K562 (cell line): Measurements from ENCODE around the gene SETD5. TPM values are rescaled to one million over a fixed set of nuclear protein-coding genes. Genes with fewer than 3 reads are reported as not detected.

Source experiments
- BRD4 ChIP-seq: fragments of 200-600 bp; sonication (generic); IDR thresholded peaks from 2 replicates; pipeline ENCODE4 v1.6.1; 2017; ENCODE audit warnings: inconsistent platforms
- DDX20 ChIP-seq: fragments of 450-650 bp; IDR thresholded peaks from 2 replicates; pipeline ENCODE4 v1.6.1; 2016; ENCODE audit warnings: missing genetic modification characterization, low read depth, mild to moderate bottlenecking, missing compliant biosample characterization, moderate library complexity
- E2F3 ChIP-seq: fragments of 250-450 bp; sonication (Bioruptor Pico); IDR thresholded peaks from 2 replicates; pipeline ENCODE4 v1.4.0; 2020; ENCODE audit warnings: mild to moderate bottlenecking
- HDGF ChIP-seq: fragments of 450-650 bp; IDR thresholded peaks from 2 replicates; pipeline ENCODE4 v1.6.1; 2016
- KAT2B ChIP-seq: IDR thresholded peaks from one replicate; pipeline ENCODE4 v1.6.1; 2012; ENCODE audit warnings: low read depth, mild to moderate bottlenecking, control low read depth, inconsistent platforms, low read length, moderate library complexity
- MCM7 ChIP-seq, 2 experiments: fragments of 450-650 bp; IDR thresholded peaks; 2 replicates each; pipeline ENCODE4 v1.6.1; 2016 to 2018
- RBBP5 ChIP-seq: fragments of 200-600 bp; sonication (generic); IDR thresholded peaks from 2 replicates; pipeline ENCODE4 v1.6.1; 2012; ENCODE audit warnings: borderline replicate concordance, mild to moderate bottlenecking, low read length, control low read depth, inconsistent platforms; ENCODE audit not compliant: insufficient read depth, poor library complexity, severe bottlenecking
- TOE1 ChIP-seq, 2 experiments: fragments of 450-650 bp in 1 of 2; sonication (generic) in 1 of 2; formaldehyde crosslinking in 1 of 2; IDR thresholded peaks; 2 replicates each; pipeline versions ENCODE4 v1.7.1 to v1.8.0; 2016 to 2022; ENCODE audit warnings: borderline replicate concordance in 2 of 2, mild to moderate bottlenecking in 2 of 2, antibody characterized with exemption in 1 of 2, inconsistent platforms in 1 of 2, low read depth in 1 of 2, missing genetic modification reagents in 1 of 2, moderate library complexity in 1 of 2
- ZBTB7A ChIP-seq: IDR thresholded peaks from 2 replicates; pipeline ENCODE4 v1.6.1; 2011; ENCODE audit warnings: low read depth, mild to moderate bottlenecking, low read length, moderate library complexity, borderline replicate concordance; ENCODE audit not compliant: control insufficient read depth
- ZBTB8A ChIP-seq: fragments of 450-650 bp; IDR thresholded peaks from 2 replicates; pipeline ENCODE4 v1.6.1; 2018; ENCODE audit warnings: mild to moderate bottlenecking, moderate library complexity; ENCODE audit not compliant: partially characterized antibody
- ZFX ChIP-seq: sonication (generic); formaldehyde crosslinking; IDR thresholded peaks from 2 replicates; pipeline ENCODE4 v1.8.0; 2022; ENCODE audit warnings: mild to moderate bottlenecking, missing genetic modification reagents, moderate library complexity
- ZNF384 ChIP-seq: IDR thresholded peaks from 2 replicates; pipeline ENCODE4 v1.6.1; 2012; ENCODE audit warnings: low read depth, low read length, improper control_type of control experiment
- ZNF589 ChIP-seq: fragments of 200-800 bp; sonication (Bioruptor generic); IDR thresholded peaks from 2 replicates; pipeline ENCODE4 v1.6.1; 2016; ENCODE audit warnings: low read depth, missing genetic modification characterization, missing compliant biosample characterization
- polyA plus RNA-seq, 8 experiments: library from polyadenylated mRNA; depleted of rRNA in 4 of 8; stranded (reverse) in 5 of 8; unstranded in 3 of 8; fragments of >200 nt; fragmentation: Nextera tagmentation in 2 of 8; fragmentation: Illumina TruSeq in 1 of 8; extraction: Ambion mirVana in 2 of 8; extraction: Trizol in 1 of 8; gene quantifications; 2 replicates each; pipeline versions ENCODE4 v1.2.1 to v1.2.3, GENCODE V29; 2011 to 2014; ENCODE audit warnings: inconsistent platforms in 1 of 8, missing spikeins in 1 of 8
- total RNA-seq, 7 experiments: library from RNA; depleted of rRNA in 6 of 7; stranded (reverse); fragments of >200 nt in 6 of 7; fragmentation: Illumina TruSeq in 2 of 7; extraction: Trizol in 2 of 7; gene quantifications; 2 replicates each; pipeline versions ENCODE4 v1.2.1 to v1.2.3, GENCODE V29; 2011 to 2021; ENCODE audit warnings: low replicate concordance in 1 of 7
- TF ChIP-seq, protein P1 (sequence below): sonication (generic); formaldehyde crosslinking; IDR thresholded peaks from 2 replicates; pipeline ENCODE4 v1.8.0; 2023; ENCODE audit warnings: mild to moderate bottlenecking, missing genetic modification reagents
- TF ChIP-seq, protein P2 (sequence below): fragments of 200-800 bp; sonication (Bioruptor generic); IDR thresholded peaks from 2 replicates; pipeline ENCODE4 v1.6.1; 2017; ENCODE audit warnings: missing genetic modification characterization, missing compliant biosample characterization
- TF ChIP-seq, protein P3 (sequence below): fragments of 250-450 bp; sonication (Bioruptor Pico); IDR thresholded peaks from 2 replicates; pipeline ENCODE4 v1.9.0; 2021; ENCODE audit warnings: mild to moderate bottlenecking, inconsistent platforms
- TF ChIP-seq, protein P4 (sequence below): fragments of 250-450 bp; sonication (Bioruptor Pico); IDR thresholded peaks from 2 replicates; pipeline ENCODE4 v1.8.0; 2022; ENCODE audit warnings: moderate library complexity, mild to moderate bottlenecking, inconsistent platforms

The SETD5 gene
- total and polyA plus RNA-seq, 9 of the 15 experiments (the other 6 are each of a cell fraction or from before 2014, with no cell fraction given) = 20.8 to 135 (median 87.2) TPM

DNA sequence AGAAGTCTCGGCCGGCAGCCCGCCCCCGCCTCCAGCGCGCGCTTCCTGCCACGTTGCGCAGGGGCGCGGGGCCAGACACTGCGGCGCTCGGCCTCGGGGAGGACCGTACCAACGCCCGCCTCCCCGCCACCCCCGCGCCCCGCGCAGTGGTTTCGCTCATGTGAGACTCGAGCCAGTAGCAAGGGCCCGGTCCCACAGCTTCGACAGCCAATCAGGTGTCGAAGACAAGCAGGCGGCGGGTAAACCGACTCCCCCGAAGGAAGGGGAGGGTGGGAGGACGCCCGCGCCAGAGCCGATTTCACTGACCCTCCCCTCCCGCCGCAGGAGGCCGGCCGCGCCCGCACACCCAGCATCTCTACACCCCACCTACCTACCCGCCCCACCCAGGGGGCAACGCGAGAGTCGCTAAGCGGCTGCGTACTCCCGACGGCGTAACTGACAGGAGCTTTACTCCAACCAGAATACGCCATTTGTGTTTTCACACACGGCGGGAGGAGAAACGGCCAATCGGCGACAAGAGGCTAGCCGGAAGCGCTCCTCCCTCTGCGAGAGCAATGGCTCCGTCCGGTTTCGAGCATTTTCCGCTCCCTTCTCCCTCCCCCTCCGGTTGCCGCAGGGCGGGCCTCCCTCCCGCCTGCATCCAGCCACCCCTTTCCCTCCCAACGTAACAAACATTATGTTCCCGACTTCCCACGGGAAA, 633 bp upstream of the SETD5 start (continued):
- peak; percentile 61 for TF ChIP-seq RBBP5
- TF ChIP-seq MCM7 (IDR thresholded peaks at IDR 0.05) = no peak
- no peak for TF ChIP-seq HDGF
- TF ChIP-seq, protein P1, sequence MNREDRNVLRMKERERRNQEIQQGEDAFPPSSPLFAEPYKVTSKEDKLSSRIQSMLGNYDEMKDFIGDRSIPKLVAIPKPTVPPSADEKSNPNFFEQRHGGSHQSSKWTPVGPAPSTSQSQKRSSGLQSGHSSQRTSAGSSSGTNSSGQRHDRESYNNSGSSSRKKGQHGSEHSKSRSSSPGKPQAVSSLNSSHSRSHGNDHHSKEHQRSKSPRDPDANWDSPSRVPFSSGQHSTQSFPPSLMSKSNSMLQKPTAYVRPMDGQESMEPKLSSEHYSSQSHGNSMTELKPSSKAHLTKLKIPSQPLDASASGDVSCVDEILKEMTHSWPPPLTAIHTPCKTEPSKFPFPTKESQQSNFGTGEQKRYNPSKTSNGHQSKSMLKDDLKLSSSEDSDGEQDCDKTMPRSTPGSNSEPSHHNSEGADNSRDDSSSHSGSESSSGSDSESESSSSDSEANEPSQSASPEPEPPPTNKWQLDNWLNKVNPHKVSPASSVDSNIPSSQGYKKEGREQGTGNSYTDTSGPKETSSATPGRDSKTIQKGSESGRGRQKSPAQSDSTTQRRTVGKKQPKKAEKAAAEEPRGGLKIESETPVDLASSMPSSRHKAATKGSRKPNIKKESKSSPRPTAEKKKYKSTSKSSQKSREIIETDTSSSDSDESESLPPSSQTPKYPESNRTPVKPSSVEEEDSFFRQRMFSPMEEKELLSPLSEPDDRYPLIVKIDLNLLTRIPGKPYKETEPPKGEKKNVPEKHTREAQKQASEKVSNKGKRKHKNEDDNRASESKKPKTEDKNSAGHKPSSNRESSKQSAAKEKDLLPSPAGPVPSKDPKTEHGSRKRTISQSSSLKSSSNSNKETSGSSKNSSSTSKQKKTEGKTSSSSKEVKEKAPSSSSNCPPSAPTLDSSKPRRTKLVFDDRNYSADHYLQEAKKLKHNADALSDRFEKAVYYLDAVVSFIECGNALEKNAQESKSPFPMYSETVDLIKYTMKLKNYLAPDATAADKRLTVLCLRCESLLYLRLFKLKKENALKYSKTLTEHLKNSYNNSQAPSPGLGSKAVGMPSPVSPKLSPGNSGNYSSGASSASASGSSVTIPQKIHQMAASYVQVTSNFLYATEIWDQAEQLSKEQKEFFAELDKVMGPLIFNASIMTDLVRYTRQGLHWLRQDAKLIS (CRISPR knock-in tag) = peak; percentile 97
- peak; percentile 45 for TF ChIP-seq BRD4
- no peak for TF ChIP-seq KAT2B
- TF ChIP-seq ZBTB7A = peak; percentile 36; the same call in 1 of the 2 replicates
- 0 out of 2 replicates have a peak, but pooled peaks have one; percentile 39 for TF ChIP-seq E2F3 (CRISPR knock-in tag)
- TF ChIP-seq, protein P2, sequence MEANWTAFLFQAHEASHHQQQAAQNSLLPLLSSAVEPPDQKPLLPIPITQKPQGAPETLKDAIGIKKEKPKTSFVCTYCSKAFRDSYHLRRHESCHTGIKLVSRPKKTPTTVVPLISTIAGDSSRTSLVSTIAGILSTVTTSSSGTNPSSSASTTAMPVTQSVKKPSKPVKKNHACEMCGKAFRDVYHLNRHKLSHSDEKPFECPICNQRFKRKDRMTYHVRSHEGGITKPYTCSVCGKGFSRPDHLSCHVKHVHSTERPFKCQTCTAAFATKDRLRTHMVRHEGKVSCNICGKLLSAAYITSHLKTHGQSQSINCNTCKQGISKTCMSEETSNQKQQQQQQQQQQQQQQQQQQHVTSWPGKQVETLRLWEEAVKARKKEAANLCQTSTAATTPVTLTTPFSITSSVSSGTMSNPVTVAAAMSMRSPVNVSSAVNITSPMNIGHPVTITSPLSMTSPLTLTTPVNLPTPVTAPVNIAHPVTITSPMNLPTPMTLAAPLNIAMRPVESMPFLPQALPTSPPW (CRISPR knock-in tag) = no peak
- TF ChIP-seq, protein P3, sequence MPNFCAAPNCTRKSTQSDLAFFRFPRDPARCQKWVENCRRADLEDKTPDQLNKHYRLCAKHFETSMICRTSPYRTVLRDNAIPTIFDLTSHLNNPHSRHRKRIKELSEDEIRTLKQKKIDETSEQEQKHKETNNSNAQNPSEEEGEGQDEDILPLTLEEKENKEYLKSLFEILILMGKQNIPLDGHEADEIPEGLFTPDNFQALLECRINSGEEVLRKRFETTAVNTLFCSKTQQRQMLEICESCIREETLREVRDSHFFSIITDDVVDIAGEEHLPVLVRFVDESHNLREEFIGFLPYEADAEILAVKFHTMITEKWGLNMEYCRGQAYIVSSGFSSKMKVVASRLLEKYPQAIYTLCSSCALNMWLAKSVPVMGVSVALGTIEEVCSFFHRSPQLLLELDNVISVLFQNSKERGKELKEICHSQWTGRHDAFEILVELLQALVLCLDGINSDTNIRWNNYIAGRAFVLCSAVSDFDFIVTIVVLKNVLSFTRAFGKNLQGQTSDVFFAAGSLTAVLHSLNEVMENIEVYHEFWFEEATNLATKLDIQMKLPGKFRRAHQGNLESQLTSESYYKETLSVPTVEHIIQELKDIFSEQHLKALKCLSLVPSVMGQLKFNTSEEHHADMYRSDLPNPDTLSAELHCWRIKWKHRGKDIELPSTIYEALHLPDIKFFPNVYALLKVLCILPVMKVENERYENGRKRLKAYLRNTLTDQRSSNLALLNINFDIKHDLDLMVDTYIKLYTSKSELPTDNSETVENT (CRISPR knock-in tag) = no peak; the same call in 1 of the 2 replicates
- peak; percentile 67 for TF ChIP-seq TOE1 (IDR thresholded peaks at IDR 0.05; ENCODE audit: borderline replicate concordance)
- 0 out of 2 replicates have a peak, but pooled peaks have one; percentile 32 for TF ChIP-seq TOE1 (CRISPR knock-in tag; IDR thresholded peaks at IDR 0.05; ENCODE audit: borderline replicate concordance, low read depth)
- no peak for TF ChIP-seq DDX20 (tag)
- TF ChIP-seq, protein P4, sequence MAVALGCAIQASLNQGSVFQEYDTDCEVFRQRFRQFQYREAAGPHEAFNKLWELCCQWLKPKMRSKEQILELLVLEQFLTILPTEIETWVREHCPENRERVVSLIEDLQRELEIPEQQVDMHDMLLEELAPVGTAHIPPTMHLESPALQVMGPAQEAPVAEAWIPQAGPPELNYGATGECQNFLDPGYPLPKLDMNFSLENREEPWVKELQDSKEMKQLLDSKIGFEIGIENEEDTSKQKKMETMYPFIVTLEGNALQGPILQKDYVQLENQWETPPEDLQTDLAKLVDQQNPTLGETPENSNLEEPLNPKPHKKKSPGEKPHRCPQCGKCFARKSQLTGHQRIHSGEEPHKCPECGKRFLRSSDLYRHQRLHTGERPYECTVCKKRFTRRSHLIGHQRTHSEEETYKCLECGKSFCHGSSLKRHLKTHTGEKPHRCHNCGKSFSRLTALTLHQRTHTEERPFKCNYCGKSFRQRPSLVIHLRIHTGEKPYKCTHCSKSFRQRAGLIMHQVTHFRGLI (CRISPR knock-in tag) = no peak
- peak; percentile 12; the same call in 1 of the 2 replicates for TF ChIP-seq ZNF589
- TF ChIP-seq ZBTB8A = no peak
- TF ChIP-seq ZNF384 = 0 out of 2 replicates have a peak, but pooled peaks have one; percentile 4
- TF ChIP-seq ZFX = peak; percentile 86
